ENCODE measurements around the gene RGPD6. TPM values are rescaled to one million over a fixed set of nuclear protein-coding genes. Genes with fewer than 3 reads are reported as not detected.
"Not testable (repeated sequence)": the region's sequence is repeated elsewhere in the genome, so short reads cannot be mapped to it uniquely, and the experiment has no call there.

The RGPD6 gene
- 17.4 TPM for total RNA-seq
- long read RNA-seq, full-length matches to known transcripts, result 2 of 6 reads
- long read RNA-seq, partial matches to known transcripts, result 3 of 6 reads
- long read RNA-seq, other reads (novel, unspliced or antisense), result 1 of 6 reads

GRCh38 chr2:110576763-110577416 is at the start of gene RGPD6:
RGPD6 (minus strand) TSS chr2:110577222; CDS start chr2:110577024, 198 bp downstream.
- peak; percentile 98 for ATAC-seq
- intact Hi-C loops (cut with micrococcal nuclease); DNase-seq: not testable (repeated sequence)

GRCh38 chr2:110619326-110619939 is 42.4 kb upstream of the RGPD6 start:
- ATAC-seq; intact Hi-C loops (cut with micrococcal nuclease); DNase-seq: not testable (repeated sequence)

- ATAC-seq; intact Hi-C loops (cut with micrococcal nuclease); DNase-seq: not testable (repeated sequence)
Measured at GRCh38 chr2:110613927-110614326, 36.9 kb upstream of the RGPD6 start.

GRCh38 chr2:110610613-110611250 is 33.7 kb upstream of the RGPD6 start:
- peak; percentile 22 for DNase-seq
- intact Hi-C loops (cut with micrococcal nuclease), result not testable (repeated sequence)

GRCh38 chr2:110609843-110610612 is 33.0 kb upstream of the RGPD6 start:
- DNase-seq, result not testable (repeated sequence)

More at GRCh38 chr2:110610613-110611250, 33.7 kb upstream of the RGPD6 start:
- ATAC-seq, result peak; percentile 80

GRCh38 chr2:110608788-110609502 is 31.9 kb upstream of the RGPD6 start:
- DNase-seq; ATAC-seq; intact Hi-C loops (cut with micrococcal nuclease): not testable (repeated sequence)

More at GRCh38 chr2:110609843-110610612, 33.0 kb upstream of the RGPD6 start:
- peak; percentile 26 for ATAC-seq
- intact Hi-C loops (cut with micrococcal nuclease), result not testable (repeated sequence)

GRCh38 chr2:110605057-110605456 is 28.0 kb upstream of the RGPD6 start:
- peak; percentile 10 for DNase-seq
- intact Hi-C loops (cut with micrococcal nuclease); ATAC-seq: not testable (repeated sequence)

- ATAC-seq; DNase-seq; intact Hi-C loops (cut with micrococcal nuclease): not testable (repeated sequence)
Measured at GRCh38 chr2:110603917-110604591, 27.0 kb upstream of the RGPD6 start.

GRCh38 chr2:110602139-110602538 is 25.1 kb upstream of the RGPD6 start:
- DNase-seq; intact Hi-C loops (cut with micrococcal nuclease): not testable (repeated sequence)

GRCh38 chr2:110591973-110592372 is 15.0 kb upstream of the RGPD6 start:
- ATAC-seq; intact Hi-C loops (cut with micrococcal nuclease); DNase-seq: not testable (repeated sequence)

More at GRCh38 chr2:110602139-110602538, 25.1 kb upstream of the RGPD6 start:
- not testable (repeated sequence) for ATAC-seq

- intact Hi-C loops (cut with micrococcal nuclease); DNase-seq; ATAC-seq: not testable (repeated sequence)
Measured at GRCh38 chr2:110589677-110590330, 12.8 kb upstream of the RGPD6 start.

GRCh38 chr2:110588520-110588919 is 11.5 kb upstream of the RGPD6 start:
- peak; percentile 89 for ATAC-seq
- intact Hi-C loops (cut with micrococcal nuclease); DNase-seq: not testable (repeated sequence)

- DNase-seq; intact Hi-C loops (cut with micrococcal nuclease); ATAC-seq: not testable (repeated sequence)
Measured at GRCh38 chr2:110579216-110579965, 2.4 kb upstream of the RGPD6 start.

GRCh38 chr2:110578429-110578828 is 1.4 kb upstream of the RGPD6 start:
- intact Hi-C loops (cut with micrococcal nuclease); DNase-seq: not testable (repeated sequence)
- ATAC-seq, result peak; percentile 57

- intact Hi-C loops (cut with micrococcal nuclease); DNase-seq: not testable (repeated sequence)
- ATAC-seq, result peak; percentile 40
Measured at GRCh38 chr2:110499755-110500377, 77.2 kb downstream of the RGPD6 start.

GRCh38 chr2:110496027-110496426 is 81.0 kb downstream of the RGPD6 start:
- DNase-seq, ATAC-seq: not testable (repeated sequence)

More at GRCh38 chr2:110496027-110496426, 81.0 kb downstream of the RGPD6 start:
- intact Hi-C loops (cut with micrococcal nuclease), result not testable (repeated sequence)

All from left ventricle myocardium superior (tissue), 1 donor.